GM21576 (cell line): ENCODE results near the gene CCDC148.

Experiments used
- ATAC-seq: cut with Tn5 transposase; IDR thresholded peaks from one replicate; pipeline ENCODE4 v1.9.1; 2021; ENCODE audit warnings: mild to moderate bottlenecking, moderate library complexity; ENCODE audit not compliant: unreplicated experiment

CCDC148 gene

GRCh38 chr2:158131483-158131912 is 325.1 kb downstream of the CCDC148 start:
- ATAC-seq, result no peak

GRCh38 chr2:158130832-158131473 is 325.6 kb downstream of the CCDC148 start:
- ATAC-seq, result no peak

DNA sequence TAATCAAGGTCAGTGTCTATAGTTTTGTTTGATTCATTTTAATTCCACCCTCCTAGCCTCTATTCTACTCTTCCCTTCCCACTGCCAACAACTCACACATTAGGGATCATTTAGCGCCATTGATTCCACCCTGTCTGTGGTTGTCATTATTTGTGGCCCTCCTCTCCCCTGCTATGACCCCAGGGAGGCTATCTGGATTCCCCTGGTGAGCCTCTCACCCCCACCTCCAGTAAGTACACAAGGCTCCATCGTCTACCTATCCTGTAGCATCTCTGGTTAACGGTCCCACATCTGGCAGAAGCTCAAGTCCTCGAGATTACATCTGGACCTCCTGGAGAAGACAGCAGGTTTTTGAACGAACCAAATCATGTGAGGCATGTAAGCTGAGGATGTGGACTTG is 327.5 kb downstream of the CCDC148 start:
- no peak for ATAC-seq

GRCh38 chr2:158128168-158128973 is 328.2 kb downstream of the CCDC148 start:
- no peak for ATAC-seq

GRCh38 chr2:158127380-158127804 is 329.2 kb downstream of the CCDC148 start:
- no peak for ATAC-seq

- ATAC-seq, result no peak
Observed at GRCh38 chr2:158125756-158126498, 330.6 kb downstream of the CCDC148 start.

DNA sequence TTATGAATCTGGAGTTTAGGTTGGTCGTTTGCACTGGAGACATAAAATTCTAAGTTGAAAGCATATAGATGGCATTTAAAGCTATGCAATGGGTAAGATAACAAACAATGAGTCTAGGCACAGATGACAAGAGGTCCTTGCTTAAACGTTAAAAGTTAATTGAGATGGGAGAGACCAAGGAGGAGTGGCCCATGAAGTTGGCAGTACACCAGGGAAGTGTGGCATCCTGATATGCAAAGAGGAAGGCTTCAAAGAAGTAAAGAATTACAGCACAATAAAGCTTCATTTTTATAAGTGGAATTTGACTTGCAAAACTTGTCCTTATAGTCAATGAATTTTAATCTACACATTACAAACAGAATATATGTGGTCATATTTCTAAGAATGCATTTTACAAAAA is 331.7 kb downstream of the CCDC148 start:
- no peak for ATAC-seq
